ENCODE measurements around the gene CNTN5. TPM values are rescaled to one million over a fixed set of nuclear protein-coding genes. Genes with fewer than 3 reads are reported as not detected.
"Not testable (repeated sequence)": the region's sequence is repeated elsewhere in the genome, so short reads cannot be mapped to it uniquely, and the experiment has no call there.

CNTN5 gene
- total RNA-seq, 4 donors from 2014 or later = 0.12 TPM; not detected in 3

DNA sequence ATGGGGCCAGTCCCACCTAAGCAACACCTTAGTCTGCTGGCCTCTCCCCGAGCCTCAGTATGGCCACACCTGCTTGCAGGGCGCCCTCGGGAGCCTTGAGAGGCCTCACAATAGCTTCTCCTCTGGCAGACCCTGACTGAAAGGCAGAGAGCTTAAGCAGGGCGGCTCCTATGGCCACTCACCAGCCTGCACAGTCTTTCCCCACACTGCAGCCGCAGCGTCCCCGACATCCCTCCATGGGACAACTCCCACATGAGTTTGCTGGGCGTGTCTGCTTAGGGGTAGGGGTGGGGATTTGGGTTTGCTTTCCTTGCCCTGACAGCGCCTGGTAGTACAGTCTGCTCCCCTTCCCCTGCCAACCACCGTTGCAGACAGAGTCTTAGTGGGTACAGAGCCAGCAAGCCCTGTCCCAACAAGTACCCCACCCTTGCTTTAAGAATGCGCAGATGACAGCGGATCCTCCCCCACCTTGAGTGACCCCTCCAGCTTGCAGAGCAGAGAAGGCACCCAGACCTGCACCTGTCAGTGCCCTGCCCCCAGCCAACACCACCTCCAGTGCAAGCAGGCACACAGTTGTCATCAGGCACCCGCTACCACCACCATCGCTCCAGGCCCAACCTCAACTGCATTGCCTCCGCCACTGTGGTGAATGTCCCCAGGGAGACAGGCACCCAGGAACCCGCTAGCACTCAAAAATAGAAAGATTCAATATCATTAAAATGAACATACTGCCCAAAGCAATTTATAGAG lies 1252.5 kb downstream of the CNTN5 start:
- intact Hi-C loops (cut with DNase I) = no loop called here
- Histone ChIP-seq H3K4me1 (no peaks in the 10 kb centered on the region), H3K4me3 (no peak overlapping the region), H3K27ac (no peak overlapping the region), H3K27me3 (no peaks in the 10 kb centered on the region), H3K36me3 (no peaks in the 10 kb centered on the region), H3K9me3 (no peaks in the 10 kb centered on the region)
- DNase-seq = no peak
- WGBS, 2 donors = 85 to 91% methylated on average over 5 of the region's 16 CpGs
- no peak for TF ChIP-seq POLR2A (IDR thresholded peaks at IDR 0.05)
- TF ChIP-seq, protein P1, sequence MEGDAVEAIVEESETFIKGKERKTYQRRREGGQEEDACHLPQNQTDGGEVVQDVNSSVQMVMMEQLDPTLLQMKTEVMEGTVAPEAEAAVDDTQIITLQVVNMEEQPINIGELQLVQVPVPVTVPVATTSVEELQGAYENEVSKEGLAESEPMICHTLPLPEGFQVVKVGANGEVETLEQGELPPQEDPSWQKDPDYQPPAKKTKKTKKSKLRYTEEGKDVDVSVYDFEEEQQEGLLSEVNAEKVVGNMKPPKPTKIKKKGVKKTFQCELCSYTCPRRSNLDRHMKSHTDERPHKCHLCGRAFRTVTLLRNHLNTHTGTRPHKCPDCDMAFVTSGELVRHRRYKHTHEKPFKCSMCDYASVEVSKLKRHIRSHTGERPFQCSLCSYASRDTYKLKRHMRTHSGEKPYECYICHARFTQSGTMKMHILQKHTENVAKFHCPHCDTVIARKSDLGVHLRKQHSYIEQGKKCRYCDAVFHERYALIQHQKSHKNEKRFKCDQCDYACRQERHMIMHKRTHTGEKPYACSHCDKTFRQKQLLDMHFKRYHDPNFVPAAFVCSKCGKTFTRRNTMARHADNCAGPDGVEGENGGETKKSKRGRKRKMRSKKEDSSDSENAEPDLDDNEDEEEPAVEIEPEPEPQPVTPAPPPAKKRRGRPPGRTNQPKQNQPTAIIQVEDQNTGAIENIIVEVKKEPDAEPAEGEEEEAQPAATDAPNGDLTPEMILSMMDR (IDR thresholded peaks at IDR 0.05) = no peak

DNA sequence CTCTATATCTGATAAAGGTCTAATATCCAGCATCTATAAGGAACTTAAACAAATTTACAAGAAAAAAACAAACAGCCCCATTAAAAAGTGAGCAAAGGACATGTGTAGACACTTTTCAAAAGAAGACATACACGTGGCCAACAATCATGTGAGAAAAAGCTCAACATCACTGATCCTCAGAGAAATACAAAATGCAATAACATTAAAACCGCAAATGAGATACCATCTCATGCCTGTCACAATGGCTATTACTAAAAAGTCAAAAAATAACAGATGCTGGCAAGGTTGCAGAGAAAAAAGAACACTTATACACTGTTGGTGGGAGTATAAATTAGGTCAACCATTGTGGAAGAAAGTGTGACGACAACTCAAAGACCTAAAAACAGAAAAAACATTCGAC lies 1253.7 kb downstream of the CNTN5 start:
- H3K27me3 ChIP-seq; H3K4me3 ChIP-seq; H3K36me3 ChIP-seq; H3K4me1 ChIP-seq; H3K27ac ChIP-seq; intact Hi-C loops (cut with DNase I); DNase-seq; H3K9me3 ChIP-seq: not testable (repeated sequence)
- WGBS, 2 donors = 63 to 65% methylated on average over 4 of the region's 4 CpGs

DNA sequence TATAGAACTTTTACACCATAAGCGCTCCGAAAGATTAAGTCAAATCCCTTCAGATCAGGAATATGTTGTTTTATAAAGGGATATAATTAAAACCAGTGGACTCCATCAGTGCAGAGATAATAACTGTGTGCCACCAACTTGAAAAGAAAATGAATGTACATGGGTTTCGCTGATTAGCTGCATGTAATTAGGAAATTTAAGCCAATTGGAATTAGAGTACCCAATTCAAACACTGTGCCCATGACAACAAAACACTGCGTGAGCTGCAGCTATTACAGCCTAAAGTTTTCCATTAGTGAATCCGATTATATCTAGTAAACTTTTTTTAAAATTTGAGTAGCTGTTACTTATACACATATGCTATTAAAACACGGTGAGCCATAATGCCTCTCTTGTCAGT lies 1274.0 kb downstream of the CNTN5 start:
- H3K4me1 ChIP-seq = no peaks in the 10 kb centered on the region
- no peak overlapping the region for H3K4me3 ChIP-seq
- 83 to 87% methylated on average over 6 of the region's 6 CpGs for WGBS, 2 donors
- TF ChIP-seq, protein P1 (IDR thresholded peaks at IDR 0.05) = no peak
- no peak for TF ChIP-seq POLR2A (IDR thresholded peaks at IDR 0.05)
- no peak for DNase-seq
- intact Hi-C loops (cut with DNase I) = no loop called here
- H3K36me3 ChIP-seq = no peaks in the 10 kb centered on the region
- no peaks in the 10 kb centered on the region for H3K27me3 ChIP-seq
- H3K9me3 ChIP-seq = no peaks in the 10 kb centered on the region
- H3K27ac ChIP-seq = no peak overlapping the region

DNA sequence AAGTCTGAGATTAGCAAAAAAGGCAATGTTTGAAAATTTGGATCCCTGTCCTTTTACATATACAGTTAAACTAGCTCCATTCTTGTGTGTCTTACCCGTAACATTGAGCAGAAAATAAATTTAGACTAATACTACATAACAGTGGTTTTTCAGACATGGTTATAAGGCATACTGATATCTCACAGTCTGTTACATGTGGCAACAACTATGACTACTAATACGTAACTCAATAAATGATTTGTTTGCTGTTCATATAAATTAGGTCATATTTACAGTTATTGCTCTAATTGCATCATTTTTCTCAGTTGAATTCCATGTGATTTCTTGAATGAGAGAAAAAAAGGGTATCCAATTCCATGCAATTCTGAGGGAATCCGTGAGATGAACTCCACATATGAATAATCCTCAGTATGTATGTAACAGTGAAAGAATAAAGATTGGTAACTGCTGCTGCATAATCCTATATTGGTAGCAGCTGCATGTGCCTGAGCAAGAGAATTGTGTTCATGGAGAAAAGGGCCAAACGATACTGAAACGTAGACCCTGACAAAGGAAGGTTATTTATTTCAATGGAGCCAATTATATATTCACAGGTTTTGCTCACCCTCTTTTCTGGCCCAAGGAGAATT lies 1275.4 kb downstream of the CNTN5 start:
- H3K4me1 ChIP-seq = no peaks in the 10 kb centered on the region
- WGBS, 2 donors = 54 to 60% methylated on average over 5 of the region's 5 CpGs
- intact Hi-C loops (cut with DNase I) = no loop called here
- H3K36me3 ChIP-seq = no peaks in the 10 kb centered on the region
- no peak for DNase-seq
- H3K9me3 ChIP-seq = no peaks in the 10 kb centered on the region
- H3K27me3 ChIP-seq = no peaks in the 10 kb centered on the region
- H3K27ac ChIP-seq = no peak overlapping the region
- TF ChIP-seq, protein P1 (IDR thresholded peaks at IDR 0.05) = no peak
- TF ChIP-seq POLR2A (IDR thresholded peaks at IDR 0.05) = no peak
- H3K4me3 ChIP-seq = no peak overlapping the region

DNA sequence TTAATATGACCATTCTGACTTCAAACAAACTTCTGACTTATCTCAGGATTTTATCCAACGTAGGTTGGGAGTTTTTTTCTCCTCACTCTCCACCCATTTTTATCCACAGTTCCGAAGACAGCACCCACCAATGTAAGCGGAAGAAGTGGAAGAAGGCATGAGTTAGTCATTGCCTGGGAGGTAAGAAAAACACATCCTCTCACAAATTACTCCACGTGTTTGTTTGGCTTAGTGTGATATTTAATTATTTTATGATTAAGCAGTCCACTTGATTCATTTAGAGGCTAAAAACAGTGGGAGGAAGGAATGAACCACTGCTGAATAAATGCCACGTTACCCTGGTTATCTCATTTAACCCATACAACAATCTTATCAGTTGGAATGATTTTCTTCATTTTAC lies 1276.8 kb downstream of the CNTN5 start:
- WGBS, 2 donors = 29 to 41% methylated on average over 5 of the region's 5 CpGs
- Histone ChIP-seq H3K36me3 (no peaks in the 10 kb centered on the region), H3K9me3 (no peaks in the 10 kb centered on the region), H3K27ac (no peak overlapping the region), H3K4me3 (no peak overlapping the region), H3K4me1 (no peaks in the 10 kb centered on the region), H3K27me3 (no peaks in the 10 kb centered on the region)
- TF ChIP-seq POLR2A (IDR thresholded peaks at IDR 0.05) = no peak
- TF ChIP-seq, protein P1 (IDR thresholded peaks at IDR 0.05) = no peak
- intact Hi-C loops (cut with DNase I) = no loop called here
- DNase-seq = no peak

Data from esophagus squamous epithelium (tissue), 5 donors.